ENCODE measurements around the gene ABHD17A. TPM values are rescaled to one million over a fixed set of nuclear protein-coding genes. Genes with fewer than 3 reads are reported as not detected.

ABHD17A gene
- polyA plus RNA-seq, 1 of the 3 experiments (the other 2 are of a cell fraction): 61.1 TPM

- TF ChIP-seq, protein P1, sequence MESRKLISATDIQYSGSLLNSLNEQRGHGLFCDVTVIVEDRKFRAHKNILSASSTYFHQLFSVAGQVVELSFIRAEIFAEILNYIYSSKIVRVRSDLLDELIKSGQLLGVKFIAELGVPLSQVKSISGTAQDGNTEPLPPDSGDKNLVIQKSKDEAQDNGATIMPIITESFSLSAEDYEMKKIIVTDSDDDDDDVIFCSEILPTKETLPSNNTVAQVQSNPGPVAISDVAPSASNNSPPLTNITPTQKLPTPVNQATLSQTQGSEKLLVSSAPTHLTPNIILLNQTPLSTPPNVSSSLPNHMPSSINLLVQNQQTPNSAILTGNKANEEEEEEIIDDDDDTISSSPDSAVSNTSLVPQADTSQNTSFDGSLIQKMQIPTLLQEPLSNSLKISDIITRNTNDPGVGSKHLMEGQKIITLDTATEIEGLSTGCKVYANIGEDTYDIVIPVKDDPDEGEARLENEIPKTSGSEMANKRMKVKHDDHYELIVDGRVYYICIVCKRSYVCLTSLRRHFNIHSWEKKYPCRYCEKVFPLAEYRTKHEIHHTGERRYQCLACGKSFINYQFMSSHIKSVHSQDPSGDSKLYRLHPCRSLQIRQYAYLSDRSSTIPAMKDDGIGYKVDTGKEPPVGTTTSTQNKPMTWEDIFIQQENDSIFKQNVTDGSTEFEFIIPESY (IDR thresholded peaks at IDR 0.05; ENCODE audit: borderline replicate concordance, low read depth): no peak
- TF ChIP-seq RFX5 (IDR thresholded peaks at IDR 0.05; ENCODE audit: low read length): no peak
- TF ChIP-seq TAF1 (IDR thresholded peaks at IDR 0.05; ENCODE audit: borderline replicate concordance, low read depth, low read length): no peak
Measured at GRCh38 chr19:1860821-1861598, 24.3 kb downstream of the ABHD17A start (continued).

- ChIA-PET CTCF (interaction anchor here (0.9 to 2.0 kb wide), 3 partner anchors 11 to 34 kb away, joined by 3 to 8 read pairs (median 3); partner anchors contain the start of gene REXO1), POLR2A (interaction anchor here (0.6 kb wide), 1 partner anchor 267 kb away, joined by 5 read pairs; no protein-coding TSS in a partner anchor)
- peak; percentile 76 for DNase-seq
- Histone ChIP-seq H3K9ac (peak overlapping the region; percentile 87; the same call in 1 of the 2 replicates), H3K36me3 (replicated peaks in 1 of 2; ENCODE audit: control insufficient read depth in 1 of 2, insufficient read depth in 2 of 2, low read length in 1 of 2) (no peaks in the 10 kb centered on the region), H3K4me3 (ENCODE audit: low read depth in 2 of 2, low read length in 1 of 2) (peak overlapping the region; percentile 81 to 90; a peak in 3 of 4 replicates), H3K9me2 (no peaks in the 10 kb centered on the region), H3K4me1 (ENCODE audit: control insufficient read depth in 1 of 2, insufficient read depth in 2 of 2, low read depth in 1 of 2, low read length in 1 of 2) (peaks cover 36 to 62% of the 10 kb centered on the region in 2 experiments; a peak in 3 of 4 replicates), H3K4me2 (peak overlapping the region; percentile 98), H3K9me3 (no peaks in the 10 kb centered on the region), H3K27ac (ENCODE audit: low read depth in 2 of 2, low read length in 1 of 2) (peak overlapping the region in 1 of 2 experiments; percentile 32; a peak in 1 of 4 replicates), H3F3A (replicated peaks; ENCODE audit: insufficient read depth) (peaks cover 7% of the 10 kb centered on the region), H3K27me3 (ENCODE audit: insufficient read depth) (no peaks in the 10 kb centered on the region), H2AFZ (ENCODE audit: low read depth) (no peak overlapping the region), H3K79me2 (ENCODE audit: insufficient read depth) (peaks cover 82% of the 10 kb centered on the region), H4K20me1 (ENCODE audit: insufficient read depth) (peaks cover 71% of the 10 kb centered on the region)
- WGBS (ENCODE audit: low lambda C conversion rate): 57% methylated on average over 3 of the region's 32 CpGs
- TF ChIP-seq, protein P2, sequence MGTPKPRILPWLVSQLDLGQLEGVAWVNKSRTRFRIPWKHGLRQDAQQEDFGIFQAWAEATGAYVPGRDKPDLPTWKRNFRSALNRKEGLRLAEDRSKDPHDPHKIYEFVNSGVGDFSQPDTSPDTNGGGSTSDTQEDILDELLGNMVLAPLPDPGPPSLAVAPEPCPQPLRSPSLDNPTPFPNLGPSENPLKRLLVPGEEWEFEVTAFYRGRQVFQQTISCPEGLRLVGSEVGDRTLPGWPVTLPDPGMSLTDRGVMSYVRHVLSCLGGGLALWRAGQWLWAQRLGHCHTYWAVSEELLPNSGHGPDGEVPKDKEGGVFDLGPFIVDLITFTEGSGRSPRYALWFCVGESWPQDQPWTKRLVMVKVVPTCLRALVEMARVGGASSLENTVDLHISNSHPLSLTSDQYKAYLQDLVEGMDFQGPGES (IDR thresholded peaks at IDR 0.05; ENCODE audit: low read depth, low read length): no peak
- TF ChIP-seq, protein P1 (IDR thresholded peaks at IDR 0.05; ENCODE audit: borderline replicate concordance, low read depth): no peak
- TF ChIP-seq NFIC (IDR thresholded peaks at IDR 0.05; ENCODE audit: borderline replicate concordance): no peak
- TF ChIP-seq RXRA (IDR thresholded peaks at IDR 0.05; ENCODE audit: borderline replicate concordance, low read depth): no peak
- no peak for TF ChIP-seq SIN3A (IDR thresholded peaks at IDR 0.05; ENCODE audit: borderline replicate concordance, low read depth, low read length)
- TF ChIP-seq FOXJ3 (CRISPR knock-in tag; IDR thresholded peaks at IDR 0.05): no peak
- TF ChIP-seq EZH2phosphoT487 (IDR thresholded peaks at IDR 0.05; ENCODE audit: borderline replicate concordance, low read depth): no peak
- no peak for TF ChIP-seq MXI1 (IDR thresholded peaks at IDR 0.05; ENCODE audit: low read depth, low read length)
- no peak for TF ChIP-seq CHD2 (IDR thresholded peaks at IDR 0.05; ENCODE audit: low read length, partially characterized antibody)
- TF ChIP-seq, protein P3, sequence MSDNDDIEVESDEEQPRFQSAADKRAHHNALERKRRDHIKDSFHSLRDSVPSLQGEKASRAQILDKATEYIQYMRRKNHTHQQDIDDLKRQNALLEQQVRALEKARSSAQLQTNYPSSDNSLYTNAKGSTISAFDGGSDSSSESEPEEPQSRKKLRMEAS (IDR thresholded peaks at IDR 0.05; ENCODE audit: low read depth): no peak
- no peak for TF ChIP-seq FOXM1 (IDR thresholded peaks at IDR 0.05; ENCODE audit: low read depth)
- TF ChIP-seq FOSL2 (IDR thresholded peaks at IDR 0.05; ENCODE audit: borderline replicate concordance, low read depth): no peak
- no peak for TF ChIP-seq TAF1 (IDR thresholded peaks at IDR 0.05; ENCODE audit: borderline replicate concordance, low read depth, low read length)
- no peak for TF ChIP-seq EP300 (IDR thresholded peaks at IDR 0.05; ENCODE audit: borderline replicate concordance in 1 of 2, low read depth in 1 of 2, low read length in 1 of 2)
- no peak for TF ChIP-seq RCOR1 (IDR thresholded peaks at IDR 0.05; ENCODE audit: low read length)
- TF ChIP-seq USF2 (IDR thresholded peaks at IDR 0.05; ENCODE audit: borderline replicate concordance, low read depth, low read length): no peak
Measured at GRCh38 chr19:1860042-1860775, 25.1 kb downstream of the ABHD17A start.
